CD4-positive, alpha-beta T cell treated with Interleukin-4 for 1 hour (primary cell): ENCODE data around the gene SEMA6B.

Experiments used
- DNase-seq, 2 donors: peaks; one replicate each; pipeline ENCODE4 v3.0.0-alpha.2; 2020 to 2022

SEMA6B gene

DNA sequence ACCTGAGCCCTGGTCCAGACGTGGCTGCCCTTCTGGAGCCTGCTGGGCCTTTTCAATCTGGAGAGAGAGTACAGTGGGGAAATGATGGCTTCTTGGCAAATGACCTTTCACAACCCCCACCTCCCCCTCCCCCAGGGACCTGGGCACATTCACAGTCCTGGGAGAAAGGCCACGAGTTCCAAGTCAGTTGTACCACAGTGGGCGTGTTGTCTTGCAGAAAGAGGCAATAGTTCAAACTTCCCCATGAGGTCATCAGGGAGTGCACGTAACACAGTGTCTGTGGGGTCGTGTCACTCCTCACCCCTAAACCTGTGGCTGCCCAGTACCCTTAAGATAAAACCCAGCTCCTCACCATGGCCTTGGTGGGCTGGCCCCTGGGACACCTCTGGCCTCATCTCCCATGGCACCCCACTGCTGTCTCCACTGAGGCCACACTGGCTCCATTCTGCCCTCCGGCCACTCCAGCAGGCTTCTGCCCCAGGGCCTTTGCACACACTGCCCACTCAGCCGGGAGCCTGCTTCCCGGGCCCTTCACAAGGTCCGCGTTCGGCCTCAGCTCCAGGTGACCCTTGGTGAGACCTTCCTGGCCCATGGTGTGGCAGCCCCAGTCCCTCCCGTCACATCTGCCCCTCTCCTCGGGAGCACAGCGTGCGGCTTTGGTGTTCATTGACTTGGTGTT, 54.5 kb downstream of the SEMA6B start:
- DNase-seq = no peak

DNA sequence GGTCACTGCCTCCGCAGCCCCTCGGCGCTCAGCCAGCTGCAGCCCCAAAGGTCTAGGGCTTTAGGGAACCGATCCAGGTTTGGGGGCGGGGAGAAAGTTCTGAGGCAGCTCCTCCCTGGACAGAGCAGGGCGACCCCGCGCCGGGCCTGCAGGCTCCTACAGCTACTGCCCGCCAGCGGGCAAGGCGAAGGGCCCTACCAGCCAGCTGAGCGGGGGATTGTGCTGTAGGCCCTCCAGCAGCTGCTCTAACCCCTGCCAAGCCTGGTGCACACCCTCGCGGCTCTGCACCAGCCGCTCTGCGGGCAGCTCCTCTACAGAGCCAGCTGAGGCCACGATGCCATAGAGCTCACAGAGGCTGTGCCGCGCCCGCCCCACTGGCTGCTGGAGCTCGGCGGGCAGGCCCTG, 55.2 kb downstream of the SEMA6B start:
- no peak for DNase-seq

DNA sequence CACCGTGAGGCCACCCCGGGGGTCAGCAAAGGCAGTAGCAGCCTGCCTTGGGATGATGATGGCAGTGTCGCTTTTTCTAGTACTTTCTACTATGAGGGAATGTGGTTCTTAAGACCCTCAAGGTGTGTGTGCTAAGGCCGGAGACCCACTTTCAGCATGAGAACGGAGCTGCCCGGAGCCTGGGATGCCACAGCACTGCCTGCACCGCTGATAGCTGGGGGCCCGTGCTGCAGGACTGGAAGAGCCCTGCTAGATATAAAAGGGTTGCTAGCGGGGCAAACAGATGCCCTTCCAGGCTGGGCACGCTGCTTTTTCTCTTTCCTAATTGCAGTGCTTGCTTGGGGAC, 55.7 kb downstream of the SEMA6B start:
- DNase-seq = no peak

DNA sequence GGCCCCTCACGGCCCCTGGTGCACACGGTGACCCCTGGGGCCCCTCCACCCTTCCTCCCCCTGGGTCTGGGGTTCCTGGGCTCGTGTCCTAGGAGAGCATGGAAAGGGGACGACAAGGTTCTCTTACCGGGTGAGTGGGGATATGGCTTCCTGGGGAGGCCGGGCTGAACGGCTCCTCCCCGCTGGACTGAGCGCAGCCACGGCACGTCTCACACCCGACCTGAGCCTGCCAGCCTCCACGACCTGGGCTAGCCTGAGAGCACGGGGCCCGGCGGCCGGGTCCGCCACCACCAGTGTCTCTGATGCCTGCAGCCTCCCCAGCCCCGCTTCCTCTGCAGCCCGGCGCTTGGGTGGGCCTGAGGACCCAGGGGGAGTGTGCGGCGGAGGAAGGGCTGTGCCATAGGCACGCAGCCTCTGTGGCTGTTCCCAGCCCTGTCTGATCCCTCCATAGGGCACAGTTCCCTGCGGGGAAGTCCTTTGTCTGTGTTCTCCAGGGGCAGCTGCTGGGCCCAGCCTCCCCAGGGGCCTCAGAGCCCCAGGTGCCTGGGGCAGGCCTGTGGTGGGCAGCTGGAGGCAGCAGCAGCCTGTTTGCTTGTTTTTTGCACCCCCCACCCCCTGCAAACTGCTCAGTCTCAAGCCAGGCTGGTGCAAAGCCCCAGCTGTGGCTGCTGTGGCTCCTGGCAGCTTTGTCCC, 56.2 kb downstream of the SEMA6B start:
- DNase-seq = no peak

DNA sequence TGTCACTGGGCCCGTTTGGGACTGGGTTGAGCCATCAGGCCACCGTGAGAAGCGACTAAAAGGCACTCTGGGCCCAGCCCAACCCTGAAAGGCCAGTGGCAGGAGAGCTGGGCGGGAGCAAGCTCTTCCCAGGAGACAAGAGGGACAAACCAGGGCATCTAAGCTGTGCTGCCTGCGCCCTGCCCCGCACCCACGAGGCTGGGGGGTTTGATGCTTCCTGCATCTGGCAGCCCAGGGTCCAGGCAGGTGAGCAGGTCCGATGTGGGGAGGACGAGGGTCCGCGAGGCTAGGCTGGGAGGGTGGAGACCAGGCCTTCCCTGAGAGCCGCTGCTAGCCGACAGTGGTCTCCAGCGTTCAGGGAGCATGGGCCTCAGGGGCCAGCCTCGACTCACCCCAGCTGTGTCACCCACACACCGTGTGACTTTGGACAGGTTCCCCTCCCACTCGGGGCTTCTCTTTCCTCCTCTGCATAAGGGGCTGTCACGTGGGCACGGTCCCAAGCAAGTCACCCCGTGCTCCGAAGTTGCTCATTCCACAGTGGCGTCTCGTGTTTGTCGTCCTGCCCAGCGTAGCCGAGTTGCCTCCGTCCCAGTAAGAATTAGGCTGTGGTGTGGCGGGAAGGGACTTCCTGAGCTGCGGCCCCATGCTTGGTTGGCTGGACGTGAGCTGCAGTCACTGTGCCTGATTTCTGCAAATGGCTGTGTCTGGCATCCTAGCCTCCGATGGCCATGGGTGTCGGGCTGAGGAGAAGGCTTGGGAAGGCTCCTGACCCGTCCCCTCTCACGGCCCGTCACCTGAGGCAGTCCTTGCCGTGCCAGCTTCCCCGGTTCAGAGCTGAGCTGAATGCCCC, 57.0 kb downstream of the SEMA6B start:
- no peak for DNase-seq

DNA sequence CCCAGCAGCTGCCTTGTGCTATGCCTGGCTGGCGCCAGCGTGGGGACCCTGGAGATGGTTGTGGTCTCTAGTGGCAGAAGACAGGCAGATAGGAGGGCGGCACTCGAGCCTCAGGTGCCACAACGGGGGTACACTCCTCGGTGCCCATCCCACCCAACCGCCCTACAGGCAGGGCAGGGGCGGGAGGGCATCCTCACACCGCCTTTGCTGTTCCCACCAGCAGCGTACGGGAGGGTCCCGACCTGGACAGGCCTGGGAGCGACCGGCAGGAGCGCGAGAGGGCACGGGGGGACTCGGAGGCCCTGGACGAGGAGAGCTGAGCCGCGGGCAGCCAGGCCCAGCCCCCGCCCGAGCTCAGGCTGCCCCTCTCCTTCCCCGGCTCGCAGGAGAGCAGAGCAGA, 57.8 kb downstream of the SEMA6B start:
- no peak for DNase-seq

DNA sequence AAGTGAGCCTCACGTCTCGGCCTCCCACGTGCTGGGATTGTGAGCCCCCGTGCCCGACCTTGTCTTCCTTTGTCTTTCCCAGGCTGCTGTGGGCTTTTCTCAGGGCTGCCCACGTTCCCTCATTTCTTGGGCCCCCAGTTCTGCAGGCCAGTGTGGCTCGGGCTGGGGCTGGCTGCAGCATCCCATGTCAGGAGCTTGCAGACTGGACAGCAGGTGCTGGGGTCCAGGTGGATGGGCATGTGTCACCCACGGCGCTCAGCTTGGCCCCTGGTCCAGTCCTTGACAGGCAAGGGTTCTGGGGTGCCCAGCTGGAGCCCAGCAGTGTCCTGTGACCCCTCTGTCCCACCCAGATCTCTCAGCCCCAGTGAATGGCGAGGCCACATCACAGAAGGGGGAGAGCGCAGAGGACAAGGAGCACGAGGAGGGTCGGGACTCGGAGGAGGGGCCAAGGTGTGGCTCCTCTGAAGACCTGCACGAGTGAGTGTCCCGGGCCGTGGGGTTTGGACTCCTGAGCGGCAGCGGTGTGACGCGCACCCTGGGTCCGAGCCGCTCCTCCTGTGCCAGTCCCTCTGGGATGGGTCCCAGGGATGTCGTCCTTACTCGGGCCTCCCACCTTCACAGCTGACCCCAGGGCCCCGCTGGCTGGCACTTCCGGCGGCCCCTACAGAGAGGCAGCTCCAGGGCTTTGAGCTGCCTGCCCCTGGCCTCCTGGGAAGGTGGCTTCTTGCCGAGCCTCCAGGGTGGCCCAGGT, 58.5 kb downstream of the SEMA6B start:
- DNase-seq = no peak

DNA sequence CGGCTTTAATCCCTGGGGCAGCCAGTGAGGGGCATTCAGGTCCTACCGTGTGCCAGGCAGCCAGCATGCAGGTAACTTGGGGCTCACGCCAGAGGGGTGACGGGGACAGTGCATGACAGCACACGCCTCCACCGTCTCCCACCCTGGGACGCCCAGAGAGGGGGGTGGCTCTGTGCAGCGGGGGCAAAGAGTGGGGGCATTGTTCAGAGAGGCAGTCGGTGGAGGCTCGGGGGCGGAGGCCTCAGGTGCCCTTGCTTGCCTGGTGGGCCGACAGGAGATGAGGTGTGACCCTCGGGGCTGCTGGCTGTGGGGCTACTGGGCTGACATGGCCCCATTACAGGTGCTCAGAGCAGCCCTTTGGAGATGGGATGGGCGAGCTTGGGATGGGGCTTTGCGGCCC, 59.6 kb downstream of the SEMA6B start:
- DNase-seq = no peak

DNA sequence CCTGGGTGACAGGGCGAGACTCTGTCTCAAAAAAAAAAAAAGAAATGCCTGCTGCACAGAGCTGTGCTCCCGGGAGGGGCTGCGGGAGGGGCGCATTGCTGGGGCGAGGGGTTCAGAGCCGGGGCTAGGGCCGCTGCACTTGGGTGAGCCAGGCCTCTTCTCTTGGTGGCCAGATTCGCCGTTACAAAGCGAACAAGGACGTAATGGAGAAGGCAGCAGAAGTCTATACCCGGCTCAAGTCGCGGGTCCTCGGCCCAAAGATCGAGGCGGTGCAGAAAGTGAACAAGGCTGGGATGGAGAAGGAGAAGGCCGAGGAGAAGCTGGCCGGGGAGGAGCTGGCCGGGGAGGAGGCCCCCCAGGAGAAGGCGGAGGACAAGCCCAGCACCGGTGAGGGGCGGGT, 60.2 kb downstream of the SEMA6B start:
- no peak for DNase-seq

DNA sequence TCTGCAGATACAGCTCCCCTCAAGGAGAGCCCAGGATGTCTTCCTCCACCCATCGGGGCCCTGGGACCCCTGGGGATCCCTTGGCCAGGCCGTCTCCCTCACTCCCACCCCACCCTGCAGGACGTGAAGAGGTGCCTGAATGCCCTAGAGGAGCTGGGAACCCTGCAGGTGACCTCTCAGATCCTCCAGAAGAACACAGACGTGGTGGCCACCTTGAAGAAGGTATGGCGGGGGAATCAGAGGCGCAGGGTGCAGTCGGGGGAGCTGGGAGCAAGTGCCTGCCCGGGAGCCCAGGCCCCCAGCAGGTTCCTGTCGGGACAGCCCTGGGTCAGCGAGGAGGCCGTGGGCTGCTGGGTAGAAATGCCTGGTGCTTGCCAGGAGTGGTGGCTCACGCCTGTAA, 60.8 kb downstream of the SEMA6B start:
- DNase-seq = no peak

DNA sequence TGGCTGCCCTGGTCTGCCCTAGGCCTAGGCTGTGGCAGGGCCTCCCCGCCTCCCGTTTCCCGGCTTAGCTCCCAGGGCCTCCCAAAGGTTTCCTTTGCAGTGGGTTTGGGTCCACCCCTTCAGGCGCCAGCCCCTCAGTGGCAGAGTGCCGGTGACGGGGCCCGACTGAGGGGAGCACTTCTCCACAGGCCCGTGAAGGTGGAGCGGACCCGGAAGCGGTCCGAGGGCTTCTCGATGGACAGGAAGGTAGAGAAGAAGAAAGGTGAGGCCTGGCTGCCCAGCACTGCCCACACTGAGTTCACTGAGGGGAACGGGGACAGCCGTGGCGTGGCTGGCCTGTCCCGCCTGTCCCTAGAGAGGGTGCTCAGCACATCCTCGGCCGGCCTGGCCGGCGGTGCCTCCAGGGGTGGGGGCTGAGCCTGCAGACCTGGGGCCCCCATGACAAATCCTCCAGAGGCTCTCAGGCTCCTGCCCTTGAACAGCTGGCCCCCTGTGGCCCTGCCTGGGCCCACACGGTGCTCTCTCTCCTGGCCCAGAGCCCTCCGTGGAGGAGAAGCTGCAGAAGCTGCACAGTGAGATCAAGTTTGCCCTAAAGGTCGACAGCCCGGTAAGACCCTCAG, 61.6 kb downstream of the SEMA6B start:
- DNase-seq = no peak

DNA sequence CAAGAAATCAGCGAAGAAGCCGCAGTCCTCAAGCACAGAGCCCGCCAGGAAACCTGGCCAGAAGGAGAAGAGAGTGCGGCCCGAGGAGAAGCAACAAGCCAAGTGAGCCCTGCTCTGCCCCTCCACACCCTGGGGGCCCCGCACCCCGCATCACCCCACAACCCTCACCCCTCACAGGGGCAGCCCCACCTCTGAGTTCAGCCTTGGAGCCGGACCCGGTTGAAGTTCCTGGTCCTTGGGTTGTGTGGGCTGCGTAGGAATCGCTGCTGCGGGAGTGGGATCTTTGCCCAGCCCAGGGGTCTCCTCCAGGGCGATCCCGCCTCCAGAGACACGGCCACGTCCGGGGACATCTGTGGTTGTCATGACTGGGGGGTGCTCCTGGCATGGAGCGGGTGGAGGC, 63.2 kb downstream of the SEMA6B start:
- DNase-seq = no peak

DNA sequence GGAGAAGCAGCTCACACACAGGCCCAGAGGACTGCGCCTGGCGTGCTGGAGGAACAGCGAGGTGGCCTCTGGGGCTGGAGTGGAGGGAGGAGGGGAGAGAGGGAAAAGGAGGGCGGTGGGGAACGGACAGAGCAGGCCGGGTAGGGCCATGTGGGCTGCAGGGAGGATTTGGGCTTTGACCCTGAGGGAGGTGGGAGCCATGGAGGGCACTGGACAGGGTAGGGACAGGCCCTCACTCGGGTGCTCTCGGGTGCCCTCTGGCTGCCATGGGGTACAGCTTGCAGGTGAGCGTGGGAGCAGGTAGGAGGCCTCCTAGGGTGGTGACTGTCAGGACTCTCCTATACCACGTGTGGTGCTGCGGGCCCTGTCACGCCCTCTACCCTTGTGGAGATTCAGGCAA, 64.0 kb downstream of the SEMA6B start:
- DNase-seq = no peak

DNA sequence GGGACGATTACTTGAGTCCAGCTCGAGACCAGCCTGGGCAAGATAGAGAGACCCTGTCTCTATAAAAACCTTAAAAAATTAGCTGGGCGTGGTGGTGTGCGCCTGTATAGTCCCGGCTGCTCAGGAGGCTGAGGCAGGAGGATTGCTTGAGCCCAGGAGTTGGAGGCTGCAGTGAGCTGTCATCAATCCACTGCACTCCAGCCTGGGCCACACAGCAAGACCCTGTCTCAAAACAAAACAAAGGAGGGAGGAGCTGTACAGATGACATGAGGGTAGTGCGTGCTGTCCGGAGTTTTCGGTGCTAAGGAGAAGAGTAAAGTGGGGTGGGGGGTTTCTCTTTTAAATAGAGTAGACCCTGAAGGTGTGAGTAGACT, 64.8 kb downstream of the SEMA6B start:
- no peak for DNase-seq

DNA sequence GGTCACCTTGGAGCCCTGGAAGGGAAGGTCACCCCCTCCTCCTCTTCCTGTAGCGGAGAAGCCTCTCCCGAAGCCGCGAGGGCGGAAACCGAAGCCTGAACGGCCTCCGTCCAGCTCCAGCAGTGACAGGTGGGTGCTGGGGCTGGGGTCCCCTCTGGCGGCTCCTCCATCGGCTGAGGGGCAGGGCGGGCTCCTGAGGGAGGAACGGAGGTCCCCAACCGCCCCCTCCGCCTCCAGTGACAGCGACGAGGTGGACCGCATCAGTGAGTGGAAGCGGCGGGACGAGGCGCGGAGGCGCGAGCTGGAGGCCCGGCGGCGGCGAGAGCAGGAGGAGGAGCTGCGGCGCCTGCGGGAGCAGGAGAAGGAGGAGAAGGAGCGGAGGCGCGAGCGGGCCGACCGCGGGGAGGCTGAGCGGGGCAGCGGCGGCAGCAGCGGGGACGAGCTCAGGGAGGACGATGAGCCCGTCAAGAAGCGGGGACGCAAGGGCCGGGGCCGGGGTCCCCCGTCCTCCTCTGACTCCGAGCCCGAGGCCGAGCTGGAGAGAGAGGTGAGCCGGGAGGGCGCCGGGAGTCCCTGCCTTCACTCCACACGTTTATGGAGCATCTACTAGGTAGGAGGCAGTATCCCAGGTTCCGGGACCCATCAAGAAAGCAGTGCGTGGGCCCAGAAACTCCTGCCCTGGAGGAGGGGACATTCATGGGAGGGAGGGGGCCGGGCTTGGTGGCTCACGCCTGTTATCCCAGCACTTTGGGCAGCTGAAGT, 65.4 kb downstream of the SEMA6B start:
- DNase-seq = no peak

DNA sequence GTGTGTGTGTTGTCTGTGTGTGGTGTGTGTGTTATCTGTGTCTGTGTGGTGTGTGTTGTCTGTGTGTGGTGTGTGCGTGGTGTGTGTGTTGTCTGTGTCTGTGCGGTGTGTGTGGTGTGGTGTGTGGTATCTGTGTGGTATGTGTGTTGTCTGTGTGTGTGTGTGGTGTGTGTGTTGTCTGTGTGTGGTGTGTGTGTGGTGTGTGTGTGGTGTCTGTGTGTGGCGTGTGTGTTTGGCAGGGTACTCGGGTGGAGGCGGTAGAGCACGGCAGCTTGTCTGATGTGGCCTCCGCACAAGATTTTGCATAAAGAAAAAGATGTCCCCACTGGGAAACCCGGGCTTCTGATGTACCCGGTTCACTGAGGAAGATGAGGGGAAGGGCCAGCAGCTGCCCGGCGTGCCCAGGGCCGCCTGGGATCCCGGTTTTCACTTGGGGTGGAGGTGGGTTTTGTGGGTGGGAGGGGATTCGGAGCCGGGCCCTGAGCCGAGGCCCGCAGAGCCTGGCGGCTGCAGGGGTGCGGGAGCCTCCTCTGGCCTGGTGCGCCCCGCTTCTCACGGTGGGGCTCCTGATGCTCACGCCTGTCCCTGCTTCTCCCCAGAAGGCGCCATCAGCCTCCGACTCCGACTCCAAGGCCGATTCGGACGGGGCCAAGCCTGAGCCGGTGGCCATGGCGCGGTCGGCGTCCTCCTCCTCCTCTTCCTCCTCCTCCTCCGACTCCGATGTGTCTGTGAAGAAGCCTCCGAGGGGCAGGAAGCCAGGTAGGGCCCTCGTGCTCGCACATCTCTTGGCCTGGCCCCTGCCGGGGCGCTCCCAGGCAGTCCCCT, 66.2 kb downstream of the SEMA6B start:
- no peak for DNase-seq
